Stimulated activated naive CD8-positive, alpha-beta T cell treated with anti-CD3 and anti-CD28 coated beads, Interleukin-15, Interleukin-2, amounts not matched to agents 100 U/mL and 50 U/mL, for 24 hours (primary cell): ENCODE measurements around the gene CGREF1.
A peak's percentile ranks its signal among the peaks of the same experiment; 100 is the strongest.
"Not testable (repeated sequence)": the region's sequence is repeated elsewhere in the genome, so short reads cannot be mapped to it uniquely, and the experiment has no call there.

Experiments
- ATAC-seq: fragments of 150-1000 bp; cut with Tn5 transposase; one replicate; pipeline ENCODE4 v1.10.0; 2021
- DNase-seq: peaks from one replicate; pipeline ENCODE4 v3.0.0; 2021

Gene CGREF1

DNA sequence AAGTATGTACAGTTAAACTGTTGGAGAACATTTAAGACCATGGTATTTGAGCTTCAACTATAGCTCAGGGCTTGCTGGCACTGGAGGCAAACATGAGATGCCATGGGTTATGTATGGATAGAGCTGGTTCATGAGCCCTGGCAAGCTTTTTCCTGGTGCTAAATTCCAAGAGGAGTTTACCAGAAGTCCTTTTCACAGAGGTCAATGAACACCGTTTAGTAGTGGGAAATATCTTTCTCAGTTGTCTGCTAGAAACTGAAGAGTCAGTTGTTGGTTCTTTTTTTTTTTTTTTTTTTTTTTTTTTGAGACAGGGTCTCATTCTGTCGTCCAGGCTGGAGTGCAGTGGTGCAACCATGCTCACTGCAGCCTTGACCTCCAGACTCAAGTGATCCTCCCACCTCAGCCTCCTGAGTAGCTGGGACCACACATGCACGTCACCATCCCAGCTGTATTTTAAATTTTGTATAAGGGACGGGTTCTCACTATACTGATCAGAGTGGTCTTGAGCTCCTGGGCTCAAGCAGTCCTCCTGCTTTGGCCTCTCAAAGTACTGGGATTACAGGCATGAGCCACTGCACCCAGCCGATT is 31.0 kb downstream of the CGREF1 start:
- ATAC-seq (no peak), DNase-seq (no peak)

DNA sequence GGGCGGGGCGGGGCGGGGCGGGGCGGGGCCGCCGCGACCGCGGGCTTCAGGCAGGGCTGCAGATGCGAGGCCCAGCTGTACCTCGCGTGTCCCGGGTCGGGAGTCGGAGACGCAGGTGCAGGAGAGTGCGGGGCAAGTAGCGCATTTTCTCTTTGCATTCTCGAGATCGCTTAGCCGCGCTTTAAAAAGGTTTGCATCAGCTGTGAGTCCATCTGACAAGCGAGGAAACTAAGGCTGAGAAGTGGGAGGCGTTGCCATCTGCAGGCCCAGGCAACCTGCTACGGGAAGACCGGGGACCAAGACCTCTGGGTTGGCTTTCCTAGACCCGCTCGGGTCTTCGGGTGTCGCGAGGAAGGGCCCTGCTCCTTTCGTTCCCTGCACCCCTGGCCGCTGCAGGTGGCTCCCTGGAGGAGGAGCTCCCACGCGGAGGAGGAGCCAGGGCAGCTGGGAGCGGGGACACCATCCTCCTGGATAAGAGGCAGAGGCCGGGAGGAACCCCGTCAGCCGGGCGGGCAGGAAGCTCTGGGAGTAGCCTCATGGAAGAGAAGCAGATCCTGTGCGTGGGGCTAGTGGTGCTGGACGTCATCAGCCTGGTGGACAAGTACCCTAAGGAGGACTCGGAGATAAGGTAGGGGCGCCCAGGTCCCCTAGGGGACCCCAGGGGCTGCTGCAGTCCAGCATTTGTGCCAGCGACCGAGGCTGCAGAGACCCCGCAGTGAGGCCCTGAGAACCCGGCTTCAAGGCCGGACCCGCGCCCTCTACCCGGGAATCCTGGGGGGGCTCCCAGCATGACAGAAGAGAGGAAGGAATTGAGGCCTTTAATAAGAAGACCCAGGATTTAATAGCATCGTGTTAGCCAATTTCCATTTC is 32.0 kb downstream of the CGREF1 start, which contains the start of gene KHK:
Gene KHK, plus strand, starts transcription at position 49 of the 870 bp plus-strand sequence. Its CDS starts 488 bp downstream, at position 537.
- DNase-seq, result peak; percentile 29
- ATAC-seq, result peak; percentile 5

DNA sequence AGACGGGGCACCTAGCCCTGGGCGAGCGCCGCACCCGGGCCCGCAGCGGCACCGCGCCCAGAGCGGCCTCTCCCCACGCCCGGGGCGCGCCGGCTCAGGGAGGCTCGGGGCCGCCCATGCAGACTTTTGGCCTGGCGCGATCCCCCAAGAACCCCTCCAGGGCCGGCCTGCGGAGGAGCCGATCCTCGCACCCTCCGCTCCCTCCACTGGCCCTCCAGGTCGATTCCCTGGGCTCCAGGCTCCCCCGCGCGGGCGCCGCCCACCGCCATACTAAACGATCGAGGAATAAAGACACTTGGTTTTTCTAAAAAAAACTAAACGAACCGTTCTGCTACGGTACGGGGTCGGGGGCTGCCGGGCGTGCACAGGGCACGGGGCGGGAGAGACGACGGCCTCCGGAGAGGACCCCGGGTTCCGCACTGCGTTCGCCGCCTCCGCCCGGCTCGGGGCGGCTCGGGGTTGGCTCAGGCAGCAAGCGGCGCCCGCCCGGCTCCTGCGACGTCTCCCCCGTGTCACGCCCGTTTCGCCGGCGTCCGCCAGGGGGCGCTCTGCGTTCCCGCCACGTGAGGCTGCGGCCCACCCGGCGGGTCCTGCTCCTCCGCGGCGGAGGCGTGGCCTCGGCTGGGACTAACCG is 32.7 kb downstream of the CGREF1 start:
- DNase-seq (peak; percentile 99), ATAC-seq (peak; percentile 91)

DNA sequence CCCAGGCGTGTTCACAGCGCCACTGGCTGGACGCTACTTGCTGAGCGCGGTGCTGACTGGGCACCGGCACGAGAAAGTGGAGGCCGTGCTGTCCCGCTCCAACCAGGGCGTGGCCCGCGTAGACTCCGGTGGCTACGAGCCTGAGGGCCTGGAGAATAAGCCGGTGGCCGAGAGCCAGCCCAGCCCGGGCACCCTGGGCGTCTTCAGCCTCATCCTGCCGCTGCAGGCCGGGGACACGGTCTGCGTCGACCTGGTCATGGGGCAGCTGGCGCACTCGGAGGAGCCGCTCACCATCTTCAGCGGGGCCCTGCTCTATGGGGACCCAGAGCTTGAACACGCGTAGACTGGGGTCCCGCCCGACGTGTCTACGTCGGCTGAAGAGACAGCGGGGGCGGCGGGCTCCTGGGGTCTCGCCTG is 33.2 kb downstream of the CGREF1 start:
- DNase-seq (peak; percentile 54), ATAC-seq (no peak)

DNA sequence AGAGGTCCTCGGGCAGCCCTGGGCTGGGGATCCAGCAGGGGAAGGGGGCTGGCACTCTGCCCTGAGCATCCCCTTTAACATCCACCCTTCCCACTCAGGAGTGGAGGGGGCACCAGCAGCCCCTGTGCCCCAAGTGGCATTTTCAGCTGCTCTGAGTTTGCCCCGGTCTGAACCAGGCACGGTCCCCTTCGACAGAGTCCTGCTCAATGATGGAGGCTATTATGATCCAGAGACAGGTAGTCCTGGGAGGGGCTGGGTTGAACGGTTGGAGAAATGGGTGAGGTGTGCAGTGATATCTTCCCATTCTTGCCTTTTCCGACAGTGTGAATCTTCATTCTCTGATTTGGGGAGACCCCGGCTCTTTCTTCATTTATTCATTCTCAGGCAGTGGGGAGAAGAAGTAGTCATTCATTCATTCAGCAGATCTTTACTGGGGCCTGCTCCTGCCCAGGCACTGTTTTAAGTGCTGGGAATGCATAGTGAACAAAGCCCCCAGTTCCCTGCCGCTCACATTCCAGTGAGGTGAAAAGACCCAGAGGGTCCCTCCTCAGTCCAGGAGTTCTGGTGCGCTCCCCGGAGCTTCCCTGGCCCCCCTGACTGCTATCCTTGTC is 33.8 kb downstream of the CGREF1 start:
- DNase-seq, result no peak
- ATAC-seq, result no peak

DNA sequence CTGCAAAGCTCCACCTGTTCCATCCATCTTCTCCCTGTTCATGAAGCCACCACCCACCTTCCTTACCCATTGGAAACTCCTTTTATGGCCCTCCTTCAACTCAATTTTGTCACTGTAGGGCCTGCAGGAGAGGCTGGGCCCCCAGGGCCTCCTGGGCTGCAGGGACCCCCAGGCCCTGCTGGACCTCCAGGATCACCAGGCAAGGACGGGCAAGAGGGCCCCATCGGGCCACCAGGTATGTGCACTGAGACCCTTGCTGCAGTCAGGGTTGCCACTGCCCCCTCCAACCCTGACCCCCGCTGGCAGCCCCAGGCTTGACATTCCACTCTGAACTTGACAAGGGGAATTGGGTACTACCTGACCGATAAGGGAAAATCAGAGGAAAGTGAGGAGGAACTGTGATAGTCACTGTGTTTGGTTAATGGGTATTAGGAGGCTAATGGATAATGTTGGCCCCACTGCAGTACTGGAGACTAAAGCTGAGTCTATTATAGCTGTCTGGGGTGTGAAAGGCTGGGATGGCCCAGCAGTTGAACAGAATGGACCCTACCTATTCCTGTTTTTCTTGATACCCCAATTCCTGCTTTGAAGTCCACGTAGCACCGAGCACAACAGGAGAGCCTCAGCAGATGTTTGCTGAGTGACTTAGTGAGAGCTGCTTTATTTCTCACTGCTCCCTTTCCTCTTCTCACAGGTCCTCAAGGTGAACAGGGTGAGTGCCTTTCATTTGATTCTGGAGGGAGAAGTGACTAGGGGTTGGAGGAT is 34.4 kb downstream of the CGREF1 start:
- ATAC-seq, result no peak

DNA sequence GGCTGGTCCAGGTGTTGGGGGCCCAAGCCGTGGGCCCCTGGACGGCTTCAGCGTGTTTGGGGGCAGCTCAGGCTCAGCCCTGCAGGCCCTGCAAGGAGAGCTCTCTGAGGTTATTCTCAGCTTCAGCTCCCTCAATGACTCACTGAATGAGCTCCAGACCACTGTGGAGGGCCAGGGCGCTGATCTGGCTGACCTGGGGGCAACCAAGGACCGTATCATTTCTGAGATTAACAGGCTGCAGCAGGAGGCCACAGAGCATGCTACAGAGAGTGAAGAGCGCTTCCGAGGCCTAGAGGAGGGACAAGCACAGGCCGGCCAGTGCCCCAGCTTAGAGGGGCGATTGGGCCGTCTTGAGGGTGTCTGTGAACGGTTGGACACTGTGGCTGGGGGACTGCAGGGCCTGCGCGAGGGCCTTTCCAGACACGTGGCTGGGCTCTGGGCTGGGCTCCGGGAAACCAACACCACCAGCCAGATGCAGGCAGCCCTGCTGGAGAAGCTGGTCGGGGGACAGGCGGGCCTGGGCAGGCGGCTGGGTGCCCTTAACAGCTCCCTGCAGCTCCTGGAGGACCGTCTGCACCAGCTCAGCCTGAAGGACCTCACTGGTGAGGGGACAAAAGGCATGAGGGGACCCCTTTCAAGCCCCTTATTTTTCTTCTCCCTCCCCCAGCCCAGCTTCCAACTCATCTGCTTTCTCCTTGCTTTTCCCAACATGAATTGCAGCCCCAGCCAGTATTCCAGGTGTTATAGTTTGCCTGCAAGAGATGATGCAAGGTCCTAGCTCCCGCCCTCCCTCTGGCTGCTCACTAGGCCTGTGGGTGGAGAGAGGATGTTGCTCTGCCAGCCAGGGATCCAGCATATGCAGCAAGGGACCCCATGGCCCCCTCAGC is 35.3 kb downstream of the CGREF1 start:
- ATAC-seq, result no peak

More for the DNA sequence above, 34.4 kb downstream of the CGREF1 start:
- DNase-seq, result no peak

DNA sequence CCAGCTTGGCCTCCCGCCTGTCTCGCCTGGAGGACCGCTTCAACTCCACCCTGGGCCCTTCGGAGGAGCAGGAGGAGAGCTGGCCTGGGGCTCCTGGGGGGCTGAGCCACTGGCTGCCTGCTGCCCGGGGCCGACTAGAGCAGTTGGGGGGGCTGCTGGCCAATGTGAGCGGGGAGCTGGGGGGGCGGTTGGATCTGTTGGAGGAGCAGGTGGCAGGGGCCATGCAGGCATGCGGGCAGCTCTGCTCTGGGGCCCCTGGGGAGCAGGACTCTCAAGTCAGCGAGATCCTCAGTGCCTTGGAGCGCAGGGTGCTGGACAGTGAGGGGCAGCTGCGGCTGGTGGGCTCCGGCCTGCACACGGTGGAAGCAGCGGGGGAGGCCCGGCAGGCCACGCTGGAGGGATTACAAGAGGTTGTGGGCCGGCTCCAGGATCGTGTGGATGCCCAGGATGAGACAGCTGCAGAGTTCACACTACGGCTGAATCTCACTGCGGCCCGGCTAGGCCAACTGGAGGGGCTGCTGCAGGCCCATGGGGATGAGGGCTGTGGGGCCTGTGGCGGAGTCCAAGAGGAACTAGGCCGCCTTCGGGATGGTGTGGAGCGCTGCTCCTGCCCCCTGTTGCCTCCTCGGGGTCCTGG is 36.0 kb downstream of the CGREF1 start:
- DNase-seq (no peak), ATAC-seq (no peak)

More for the DNA sequence above, 35.3 kb downstream of the CGREF1 start:
- no peak for DNase-seq

DNA sequence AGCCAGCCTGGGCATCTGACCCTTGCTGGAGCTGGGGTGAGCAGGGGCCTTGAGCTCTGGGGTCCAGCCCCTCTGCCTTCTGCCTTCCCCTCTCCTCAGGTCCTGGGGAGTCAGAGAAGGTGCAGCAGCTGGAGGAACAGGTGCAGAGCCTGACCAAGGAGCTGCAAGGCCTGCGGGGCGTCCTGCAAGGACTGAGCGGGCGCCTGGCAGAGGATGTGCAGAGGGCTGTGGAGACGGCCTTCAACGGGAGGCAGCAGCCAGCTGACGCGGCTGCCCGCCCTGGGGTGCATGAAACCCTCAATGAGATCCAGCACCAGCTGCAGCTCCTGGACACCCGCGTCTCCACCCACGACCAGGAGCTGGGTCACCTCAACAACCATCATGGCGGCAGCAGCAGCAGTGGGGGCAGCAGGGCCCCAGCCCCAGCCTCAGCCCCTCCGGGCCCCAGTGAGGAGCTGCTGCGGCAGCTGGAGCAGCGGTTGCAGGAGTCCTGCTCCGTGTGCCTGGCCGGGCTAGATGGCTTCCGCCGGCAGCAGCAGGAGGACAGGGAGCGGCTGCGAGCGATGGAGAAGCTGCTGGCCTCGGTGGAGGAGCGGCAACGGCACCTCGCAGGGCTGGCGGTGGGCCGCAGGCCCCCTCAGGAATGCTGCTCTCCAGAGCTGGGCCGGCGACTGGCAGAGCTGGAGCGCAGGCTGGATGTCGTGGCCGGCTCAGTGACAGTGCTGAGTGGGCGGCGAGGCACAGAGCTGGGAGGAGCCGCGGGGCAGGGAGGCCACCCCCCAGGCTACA is 36.8 kb downstream of the CGREF1 start:
- no peak for ATAC-seq
- no peak for DNase-seq

DNA sequence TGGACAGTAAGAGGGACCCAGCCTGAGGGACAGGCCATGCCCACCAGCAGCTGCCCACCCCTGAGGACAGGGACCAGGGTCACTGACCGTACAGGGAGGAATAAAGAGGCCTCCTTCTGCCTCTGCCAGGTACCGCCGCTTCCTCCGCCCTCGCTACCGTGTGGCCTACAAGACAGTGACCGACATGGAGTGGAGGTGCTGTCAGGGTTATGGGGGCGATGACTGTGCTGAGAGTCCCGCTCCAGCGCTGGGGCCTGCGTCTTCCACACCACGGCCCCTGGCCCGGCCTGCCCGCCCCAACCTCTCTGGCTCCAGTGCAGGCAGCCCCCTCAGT is 38.4 kb downstream of the CGREF1 start:
- no peak for DNase-seq
- no peak for ATAC-seq

DNA sequence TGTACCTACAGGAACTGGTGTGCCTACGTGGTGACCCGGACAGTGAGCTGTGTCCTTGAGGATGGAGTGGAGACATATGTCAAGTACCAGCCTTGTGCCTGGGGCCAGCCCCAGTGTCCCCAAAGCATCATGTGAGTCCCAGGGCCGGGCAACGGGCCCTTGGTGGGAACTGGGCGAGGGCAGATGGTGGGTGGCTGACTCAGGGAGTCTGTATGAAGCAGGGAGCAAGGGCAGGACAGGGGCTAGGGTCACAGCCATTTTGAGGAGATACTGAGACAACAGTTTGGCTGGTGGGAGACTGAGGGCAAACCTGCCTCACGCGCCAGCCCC is 38.8 kb downstream of the CGREF1 start:
- no peak for DNase-seq
- no peak for ATAC-seq

DNA sequence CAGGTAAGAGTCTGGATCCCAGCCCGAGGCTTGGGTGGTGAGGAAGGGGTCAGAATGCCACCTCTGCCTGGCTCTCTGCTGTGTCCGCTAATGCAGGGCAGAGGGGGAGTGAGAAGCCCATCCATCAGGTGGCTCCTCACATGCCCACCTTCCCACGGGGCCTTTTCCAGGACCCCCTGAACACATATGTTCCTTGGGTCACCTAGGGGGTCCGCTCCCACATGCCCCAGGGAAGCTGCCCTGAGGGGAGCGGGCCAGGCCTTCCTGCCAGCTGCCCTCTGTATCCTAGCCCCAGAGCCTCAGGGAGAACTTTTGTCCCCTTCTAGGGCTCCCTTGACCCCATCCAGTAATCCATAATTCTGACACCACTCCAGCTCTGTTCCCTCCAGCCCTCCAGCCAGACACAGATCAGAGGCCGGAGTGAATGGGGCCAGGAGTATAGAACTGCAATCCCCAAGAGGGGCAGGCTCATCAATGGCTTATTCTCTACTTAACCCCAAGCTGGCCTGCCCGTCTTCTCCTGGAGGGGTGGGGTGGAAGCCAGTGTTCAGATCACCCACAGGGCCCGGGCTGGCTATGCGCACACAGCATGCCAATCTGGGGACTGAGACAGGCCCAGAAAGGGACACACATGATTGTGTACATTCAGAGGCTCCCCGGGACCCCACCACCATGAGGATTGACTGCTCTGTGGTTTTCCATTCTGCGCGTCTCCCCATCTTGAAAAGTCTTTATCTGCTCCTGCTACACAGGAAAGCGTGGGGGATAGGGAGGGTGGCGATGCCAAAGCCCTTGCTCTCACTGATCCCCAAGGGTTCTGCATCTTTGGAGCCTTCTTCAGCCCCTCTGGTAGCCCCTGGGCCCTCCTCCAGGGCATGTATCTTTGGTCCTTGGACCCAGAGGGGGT is 39.4 kb downstream of the CGREF1 start:
- ATAC-seq (no peak), DNase-seq (no peak)

DNA sequence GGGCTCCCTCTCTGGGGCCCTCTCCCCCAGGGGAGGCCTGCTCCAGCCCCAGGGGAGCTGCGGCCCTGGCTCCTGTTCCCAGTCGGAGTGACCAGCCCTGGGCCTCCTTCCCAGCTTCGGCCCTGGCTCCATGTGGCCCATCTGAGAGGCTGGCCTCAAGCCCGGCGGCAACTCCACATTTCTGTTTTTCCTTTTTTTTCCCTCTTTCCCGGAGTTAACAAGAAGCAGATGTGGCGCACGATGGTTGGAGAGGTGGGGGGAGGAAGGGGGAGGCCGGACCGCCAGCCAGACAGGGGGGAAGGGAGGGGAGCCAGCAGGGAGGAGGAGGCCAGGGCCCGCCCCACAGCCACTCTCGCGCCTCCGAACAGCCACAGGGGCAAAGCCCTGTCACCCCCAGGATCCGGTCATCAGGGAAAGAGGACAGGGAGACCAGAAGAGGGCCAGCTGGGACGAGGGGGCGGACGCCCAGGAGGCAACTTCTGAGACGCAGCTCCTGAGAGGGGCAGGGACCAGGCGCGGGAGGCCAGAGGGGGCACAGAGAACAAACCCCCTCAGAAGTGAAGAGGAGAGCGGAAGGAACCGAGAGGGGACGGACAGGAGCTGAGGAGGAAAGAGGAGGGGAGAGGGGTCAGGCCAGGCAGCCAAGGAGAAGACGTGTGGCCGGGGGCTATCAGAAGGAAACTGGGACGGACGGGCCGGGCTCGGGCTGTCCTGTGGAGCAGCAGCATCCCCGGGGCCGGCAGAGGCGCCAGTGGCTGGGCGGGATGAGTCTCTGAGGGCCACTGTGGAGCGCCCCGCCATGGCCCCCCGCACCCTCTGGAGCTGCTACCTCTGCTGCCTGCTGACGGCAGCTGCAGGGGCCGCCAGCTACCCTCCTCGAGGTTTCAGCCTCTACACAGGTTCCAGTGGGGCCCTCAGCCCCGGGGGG is 40.4 kb downstream of the CGREF1 start, which contains the start of gene EMILIN1:
Gene EMILIN1, plus strand, starts transcription at position 349 of the 928 bp plus-strand sequence. Its CDS starts 451 bp downstream, at position 800.
- no peak for DNase-seq

DNA sequence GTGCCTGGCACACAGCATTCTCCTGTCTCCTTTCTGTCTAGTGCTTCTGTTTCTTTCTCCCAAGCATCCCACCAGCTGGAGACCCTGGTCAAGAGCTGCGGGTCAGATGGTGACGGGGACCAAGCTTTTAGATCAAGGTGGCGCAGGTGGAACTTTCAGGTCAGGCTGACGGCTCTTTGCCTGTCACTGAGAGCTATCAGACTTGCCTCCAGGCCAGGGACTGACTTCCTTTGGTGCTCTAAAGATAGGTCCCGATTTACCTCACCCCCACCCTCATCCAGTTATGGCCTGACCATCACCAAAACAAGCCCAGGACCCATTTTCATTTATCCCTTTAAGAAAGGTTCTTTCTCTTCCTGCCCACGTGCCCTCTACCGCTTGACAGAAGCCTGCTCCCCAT is 41.7 kb downstream of the CGREF1 start:
- ATAC-seq, result no peak
- no peak for DNase-seq

More for the DNA sequence above, 40.4 kb downstream of the CGREF1 start, which contains the start of gene EMILIN1:
- no peak for ATAC-seq

DNA sequence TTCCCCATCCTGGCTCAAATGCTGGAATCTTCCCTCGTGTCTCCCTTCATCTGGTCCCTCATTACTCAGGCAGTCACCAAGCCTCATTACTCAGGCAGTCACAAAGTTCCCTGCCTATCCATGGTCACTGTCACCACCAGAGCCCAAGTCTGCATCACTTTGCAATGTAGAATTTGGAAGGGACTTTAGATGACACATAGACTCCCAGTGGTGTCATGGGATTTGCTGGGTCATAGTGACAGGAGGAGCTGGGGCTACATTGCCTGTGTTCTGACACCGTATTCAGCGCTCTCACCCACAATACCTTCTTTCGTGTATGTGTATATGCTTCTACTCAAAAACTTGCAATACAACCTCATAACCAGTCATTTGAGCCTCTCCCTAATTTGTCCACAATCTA is 42.6 kb downstream of the CGREF1 start:
- ATAC-seq (no peak), DNase-seq (no peak)

DNA sequence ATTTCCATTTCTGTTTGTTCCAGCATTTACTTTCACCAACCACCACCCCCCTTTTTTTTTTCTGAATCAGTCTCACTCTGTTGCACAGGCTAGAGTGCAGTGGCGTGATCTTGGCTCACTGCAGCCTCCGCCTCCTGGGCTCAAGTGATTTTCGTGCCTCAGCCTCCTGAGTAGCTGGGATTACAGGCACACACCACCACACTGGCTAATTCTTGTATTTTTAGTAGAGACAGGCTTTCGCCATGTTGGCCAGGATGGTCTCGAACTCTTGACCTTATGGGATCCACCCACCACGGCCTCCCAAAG is 43.4 kb downstream of the CGREF1 start:
- ATAC-seq, DNase-seq: not testable (repeated sequence)

DNA sequence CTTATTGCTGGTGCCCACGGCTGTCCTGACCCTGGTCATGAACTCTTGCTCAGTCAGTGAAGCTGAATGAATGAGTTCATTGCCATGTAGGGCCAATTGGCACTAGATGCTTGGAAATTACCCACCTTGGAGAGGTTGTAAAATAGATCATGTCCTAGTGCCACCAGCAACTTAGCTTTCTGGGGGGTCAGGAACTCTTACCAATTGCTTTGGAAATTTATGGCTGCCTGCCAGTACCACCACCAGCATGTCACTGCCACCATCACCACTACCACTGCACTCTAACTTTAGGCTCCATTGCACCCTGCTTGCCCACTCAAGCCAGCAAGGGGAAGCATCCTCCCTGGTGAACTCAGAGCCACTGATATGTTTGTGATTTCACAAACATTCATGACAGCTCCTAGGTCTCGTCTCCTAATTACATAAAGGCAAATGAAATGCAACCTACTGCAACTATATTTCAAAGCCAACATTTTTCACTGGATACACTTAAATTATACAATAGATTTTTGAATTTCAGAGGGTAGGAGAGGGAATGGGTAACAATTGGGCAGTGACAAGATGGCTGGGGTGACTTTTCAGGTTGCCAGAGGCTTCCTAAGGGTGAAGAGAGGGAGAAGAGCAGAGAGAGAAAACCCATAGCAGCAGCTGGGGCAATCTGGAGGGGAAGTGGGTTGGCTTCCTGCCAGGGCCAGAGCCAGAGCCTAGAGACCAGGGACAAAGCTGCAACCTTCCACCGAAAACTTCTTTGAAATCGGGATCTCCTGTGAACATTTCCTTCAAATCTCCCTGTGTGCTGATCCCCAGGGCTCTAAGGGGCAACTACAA is 44.0 kb downstream of the CGREF1 start:
- peak; percentile 50 for DNase-seq

More for the DNA sequence above, 44.0 kb downstream of the CGREF1 start:
- ATAC-seq, result no peak
